Measurements from ENCODE around the gene LRRC43. TPM values are rescaled to one million over a fixed set of nuclear protein-coding genes. Genes with fewer than 3 reads are reported as not detected.

The LRRC43 gene
- total RNA-seq, 1 experiment from 2014 or later, result not detected

DNA sequence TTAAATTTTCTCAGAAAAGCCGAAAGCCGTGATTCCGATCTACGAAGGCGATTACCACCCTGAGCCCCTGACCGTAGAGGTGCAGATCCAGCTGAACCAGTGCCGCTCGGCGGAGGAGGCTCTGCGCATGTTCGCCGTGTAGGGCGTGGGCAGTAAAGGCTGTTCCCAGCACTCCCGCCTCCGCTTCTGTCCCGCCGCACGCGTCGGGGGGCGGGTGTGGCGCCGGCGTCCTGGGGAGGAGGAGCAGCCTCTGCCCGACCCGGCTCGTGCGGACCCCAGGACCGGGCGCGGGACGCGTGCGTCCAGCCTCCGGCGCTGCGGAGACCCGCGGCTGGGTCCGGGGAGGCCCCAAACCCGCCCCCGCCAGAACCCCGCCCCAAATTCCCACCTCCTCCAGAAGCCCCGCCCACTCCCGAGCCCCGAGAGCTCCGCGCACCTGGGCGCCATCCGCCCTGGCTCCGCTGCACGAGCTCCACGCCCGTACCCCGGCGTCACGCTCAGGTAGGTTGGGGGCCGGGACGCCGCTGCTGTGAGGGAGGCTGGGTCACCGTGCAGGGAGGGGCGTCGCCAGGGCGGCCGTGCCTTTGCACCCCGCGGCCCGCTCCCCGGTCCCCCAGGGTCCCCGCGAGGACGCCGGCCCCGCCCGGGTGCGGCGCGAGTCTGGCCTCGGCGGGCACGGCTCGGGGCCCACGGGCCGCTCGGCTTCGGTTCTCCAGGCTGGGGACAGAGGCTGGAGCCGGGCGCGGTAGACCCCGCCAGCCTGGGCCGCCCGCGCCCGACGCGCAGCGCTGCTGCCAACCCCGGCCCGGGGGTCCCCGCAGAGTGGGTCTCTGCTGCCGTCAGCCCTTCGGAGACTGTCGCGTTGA is 20.6 kb downstream of the LRRC43 start, which contains the start of gene B3GNT4:
Gene B3GNT4, plus strand, starts transcription at position 409 of the 866 bp plus-strand sequence. CDS start 910 bp downstream, outside the sequence.
- Histone ChIP-seq H2AFZ (ENCODE audit: low read length) (peak within 1 kb of the TSS; percentile 69), H3K4me3 (ENCODE audit: low read length) (peak within 1 kb of the TSS; percentile 56), H3K9ac (ENCODE audit: low read length) (peak within 1 kb of the TSS; percentile 48), H3K9me3 (ENCODE audit: low read length) (no peaks in the 10 kb centered on the region), H3K9me2 (replicated peaks; ENCODE audit: insufficient read depth, low read length) (no peaks in the 10 kb centered on the region), H3K36me3 (ENCODE audit: insufficient read depth, low read length) (peaks cover 7% of the 10 kb centered on the region), H3K27ac (ENCODE audit: low read length) (no peak within 1 kb of the TSS), H3K4me2 (ENCODE audit: low read depth, low read length, poor library complexity, severe bottlenecking) (peak within 1 kb of the TSS; percentile 58), H4K20me1 (ENCODE audit: insufficient read depth, low read depth, low read length) (peaks cover 8% of the 10 kb centered on the region; the same call in 1 of the 2 replicates), H3K27me3 (ENCODE audit: low read length) (no peaks in the 10 kb centered on the region), H3K79me2 (ENCODE audit: low read length) (no peaks in the 10 kb centered on the region), H3K4me1 (ENCODE audit: low read length) (peaks cover 6% of the 10 kb centered on the region)
- DNase-seq, result peak; percentile 54

DNA sequence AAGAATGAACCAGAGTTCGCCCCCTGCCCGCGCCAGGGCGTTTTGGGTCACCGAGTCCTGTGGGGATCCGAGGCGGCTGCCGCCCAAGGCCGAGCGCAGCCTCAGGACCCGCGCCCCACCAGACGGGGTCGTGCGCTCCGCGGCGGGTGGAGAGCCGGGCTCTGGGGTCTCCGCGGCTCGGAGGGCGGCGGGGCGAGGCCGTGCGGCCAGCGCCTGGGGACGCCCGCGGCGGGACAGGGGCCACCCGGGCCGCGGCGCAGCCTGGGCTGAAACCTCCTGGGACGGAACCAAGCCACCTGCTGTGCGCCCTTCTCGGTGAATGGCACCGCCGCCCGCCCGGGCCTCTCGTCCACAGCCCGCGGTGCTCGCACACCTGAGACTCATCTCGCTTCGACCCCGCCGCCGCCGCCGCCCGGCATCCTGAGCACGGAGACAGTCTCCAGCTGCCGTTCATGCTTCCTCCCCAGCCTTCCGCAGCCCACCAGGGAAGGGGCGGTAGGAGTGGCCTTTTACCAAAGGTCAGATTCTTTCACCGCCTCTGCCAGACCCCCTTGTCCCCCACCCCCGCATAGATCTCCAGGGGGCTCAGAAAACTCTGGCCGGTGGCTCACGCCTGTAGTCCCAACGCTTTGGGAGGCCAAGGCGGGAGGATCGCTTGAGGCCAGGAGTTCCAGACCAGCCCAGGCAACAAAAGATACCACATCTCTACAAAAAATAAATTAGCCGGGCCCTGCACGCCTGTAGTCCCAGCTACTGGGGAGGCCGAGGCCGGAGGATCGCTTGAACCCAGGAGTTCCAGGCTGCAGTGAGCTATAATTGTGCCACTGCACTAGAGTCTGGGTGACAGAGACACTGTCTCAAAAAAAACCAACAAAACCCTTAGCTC is 21.5 kb downstream of the LRRC43 start:
- no peak overlapping the region for H2AFZ ChIP-seq (ENCODE audit: low read length)
- no peak overlapping the region for H3K4me3 ChIP-seq (ENCODE audit: low read length)
- H3K27ac ChIP-seq (ENCODE audit: low read length), result no peak overlapping the region
- H3K27me3 ChIP-seq (ENCODE audit: low read length), result no peaks in the 10 kb centered on the region
- H3K9me2 ChIP-seq (replicated peaks; ENCODE audit: insufficient read depth, low read length), result no peaks in the 10 kb centered on the region
- no peaks in the 10 kb centered on the region for H3K79me2 ChIP-seq (ENCODE audit: low read length)
- no peak overlapping the region for H3K9ac ChIP-seq (ENCODE audit: low read length)
- peaks cover 8% of the 10 kb centered on the region; the same call in 1 of the 2 replicates for H4K20me1 ChIP-seq (ENCODE audit: insufficient read depth, low read depth, low read length)
- H3K4me1 ChIP-seq (ENCODE audit: low read length), result peaks cover 6% of the 10 kb centered on the region
- no peak overlapping the region for H3K4me2 ChIP-seq (ENCODE audit: low read depth, low read length, poor library complexity, severe bottlenecking)
- peaks cover 7% of the 10 kb centered on the region for H3K36me3 ChIP-seq (ENCODE audit: insufficient read depth, low read length)
- DNase-seq, result no peak
- no peaks in the 10 kb centered on the region for H3K9me3 ChIP-seq (ENCODE audit: low read length)

DNA sequence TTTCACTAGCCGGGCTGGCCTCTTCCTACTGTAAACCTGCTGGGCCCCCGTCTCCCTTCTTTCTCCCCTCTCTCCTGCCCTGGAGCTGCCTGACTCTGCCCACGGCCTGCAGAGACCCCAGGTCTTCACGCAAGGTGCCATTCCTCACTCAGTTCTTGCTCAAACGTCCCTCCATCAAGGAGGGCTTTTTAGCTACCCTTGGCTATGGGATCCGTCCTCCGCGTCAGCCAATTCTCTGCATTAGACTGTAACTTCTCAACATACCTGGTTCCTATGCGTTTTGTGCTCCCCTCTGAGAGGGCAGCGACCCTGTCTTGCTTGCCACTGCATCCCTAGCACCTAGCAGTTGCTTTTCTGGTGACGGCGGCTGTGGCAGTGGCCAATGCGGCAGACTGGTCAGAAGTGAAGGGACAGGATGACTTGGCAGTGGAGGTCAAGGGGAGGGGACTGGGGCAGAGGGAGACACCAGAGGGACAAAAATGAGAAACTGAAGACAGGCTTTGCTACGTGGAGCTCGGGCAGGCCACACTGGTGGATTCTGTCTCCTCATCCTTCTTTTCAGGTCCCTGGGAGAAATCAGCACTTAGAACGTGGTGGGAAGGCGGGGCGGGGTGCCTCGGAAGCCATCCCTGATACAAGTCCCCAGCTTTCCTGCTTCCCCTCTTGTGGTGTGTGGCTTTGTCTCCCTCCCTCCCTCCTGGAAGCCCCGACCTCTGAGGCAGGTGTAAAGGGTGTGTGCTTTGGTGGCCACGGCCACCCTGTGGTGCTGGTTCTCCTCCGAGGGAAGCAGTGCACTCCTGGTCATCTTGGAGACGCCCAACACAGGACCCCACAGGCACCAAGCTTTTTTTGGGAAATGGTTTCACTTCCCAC is 22.4 kb downstream of the LRRC43 start:
- Histone ChIP-seq H3K9ac (ENCODE audit: low read length) (no peak overlapping the region), H3K4me3 (ENCODE audit: low read length) (no peak overlapping the region), H3K36me3 (ENCODE audit: insufficient read depth, low read length) (peaks cover 12% of the 10 kb centered on the region), H3K4me2 (ENCODE audit: low read depth, low read length, poor library complexity, severe bottlenecking) (no peak overlapping the region), H3K9me3 (ENCODE audit: low read length) (no peaks in the 10 kb centered on the region), H3K9me2 (replicated peaks; ENCODE audit: insufficient read depth, low read length) (no peaks in the 10 kb centered on the region), H3K27ac (ENCODE audit: low read length) (no peak overlapping the region), H3K4me1 (ENCODE audit: low read length) (peaks cover 6% of the 10 kb centered on the region), H3K27me3 (ENCODE audit: low read length) (no peaks in the 10 kb centered on the region), H3K79me2 (ENCODE audit: low read length) (no peaks in the 10 kb centered on the region), H2AFZ (ENCODE audit: low read length) (no peak overlapping the region), H4K20me1 (ENCODE audit: insufficient read depth, low read depth, low read length) (peaks cover 8% of the 10 kb centered on the region; the same call in 1 of the 2 replicates)
- DNase-seq, result no peak

- DNase-seq, result no peak
- peaks cover 13% of the 10 kb centered on the region for H3K36me3 ChIP-seq (ENCODE audit: insufficient read depth, low read length)
- H3K4me3 ChIP-seq (ENCODE audit: low read length), result no peak overlapping the region
- H3K9me3 ChIP-seq (ENCODE audit: low read length), result no peaks in the 10 kb centered on the region
- H3K27me3 ChIP-seq (ENCODE audit: low read length), result no peaks in the 10 kb centered on the region
- H3K9ac ChIP-seq (ENCODE audit: low read length), result no peak overlapping the region
- H4K20me1 ChIP-seq (ENCODE audit: insufficient read depth, low read depth, low read length), result peaks cover 8% of the 10 kb centered on the region; the same call in 1 of the 2 replicates
- H3K4me1 ChIP-seq (ENCODE audit: low read length), result peaks cover 6% of the 10 kb centered on the region
- H3K27ac ChIP-seq (ENCODE audit: low read length), result no peak overlapping the region
- no peak overlapping the region for H2AFZ ChIP-seq (ENCODE audit: low read length)
- H3K79me2 ChIP-seq (ENCODE audit: low read length), result no peaks in the 10 kb centered on the region
- no peak overlapping the region for H3K4me2 ChIP-seq (ENCODE audit: low read depth, low read length, poor library complexity, severe bottlenecking)
- H3K9me2 ChIP-seq (replicated peaks; ENCODE audit: insufficient read depth, low read length), result no peaks in the 10 kb centered on the region
These were observed 23.4 kb downstream of the LRRC43 start for GRCh38 chr12:122206111-122206881.

GRCh38 chr12:122206976-122207375 is 24.1 kb downstream of the LRRC43 start:
- Histone ChIP-seq H3K4me2 (ENCODE audit: low read depth, low read length, poor library complexity, severe bottlenecking) (no peak overlapping the region), H3K27ac (ENCODE audit: low read length) (no peak overlapping the region), H3K36me3 (ENCODE audit: insufficient read depth, low read length) (peaks cover 17% of the 10 kb centered on the region), H3K9me2 (replicated peaks; ENCODE audit: insufficient read depth, low read length) (no peaks in the 10 kb centered on the region), H3K9me3 (ENCODE audit: low read length) (no peaks in the 10 kb centered on the region), H3K4me1 (ENCODE audit: low read length) (peaks cover 6% of the 10 kb centered on the region), H3K4me3 (ENCODE audit: low read length) (no peak overlapping the region), H3K79me2 (ENCODE audit: low read length) (no peaks in the 10 kb centered on the region), H3K27me3 (ENCODE audit: low read length) (no peaks in the 10 kb centered on the region), H4K20me1 (ENCODE audit: insufficient read depth, low read depth, low read length) (peaks cover 8% of the 10 kb centered on the region; the same call in 1 of the 2 replicates), H2AFZ (ENCODE audit: low read length) (no peak overlapping the region), H3K9ac (ENCODE audit: low read length) (no peak overlapping the region)
- DNase-seq, result no peak

GRCh38 chr12:122207391-122207790 is 24.5 kb downstream of the LRRC43 start:
- no peak overlapping the region for H3K4me2 ChIP-seq (ENCODE audit: low read depth, low read length, poor library complexity, severe bottlenecking)
- no peak overlapping the region for H3K9ac ChIP-seq (ENCODE audit: low read length)
- H3K4me3 ChIP-seq (ENCODE audit: low read length), result no peak overlapping the region
- H3K36me3 ChIP-seq (ENCODE audit: insufficient read depth, low read length), result peaks cover 21% of the 10 kb centered on the region
- H3K27ac ChIP-seq (ENCODE audit: low read length), result no peak overlapping the region
- no peak overlapping the region for H2AFZ ChIP-seq (ENCODE audit: low read length)
- DNase-seq, result no peak
- H3K79me2 ChIP-seq (ENCODE audit: low read length), result no peaks in the 10 kb centered on the region
- no peaks in the 10 kb centered on the region for H3K9me2 ChIP-seq (replicated peaks; ENCODE audit: insufficient read depth, low read length)
- H3K4me1 ChIP-seq (ENCODE audit: low read length), result peaks cover 6% of the 10 kb centered on the region
- no peaks in the 10 kb centered on the region for H3K9me3 ChIP-seq (ENCODE audit: low read length)
- peaks cover 8% of the 10 kb centered on the region; the same call in 1 of the 2 replicates for H4K20me1 ChIP-seq (ENCODE audit: insufficient read depth, low read depth, low read length)
- H3K27me3 ChIP-seq (ENCODE audit: low read length), result no peaks in the 10 kb centered on the region
